GM18868 (cell line): Measurements from ENCODE around the gene MAP2K3.

Experiments
- ATAC-seq: cut with Tn5 transposase; IDR thresholded peaks from one replicate; pipeline ENCODE4 v1.9.1; 2021; ENCODE audit warnings: mild to moderate bottlenecking, moderate library complexity; ENCODE audit not compliant: unreplicated experiment

MAP2K3 gene

GRCh38 chr17:21282231-21282630, 2.3 kb upstream of the MAP2K3 start:
- ATAC-seq = no peak

- ATAC-seq = no peak
These were observed 1.7 kb upstream of the MAP2K3 start for GRCh38 chr17:21282850-21283249.

GRCh38 chr17:21283482-21284318, 811 bp upstream of the MAP2K3 start:
- ATAC-seq = peak; percentile 7

DNA sequence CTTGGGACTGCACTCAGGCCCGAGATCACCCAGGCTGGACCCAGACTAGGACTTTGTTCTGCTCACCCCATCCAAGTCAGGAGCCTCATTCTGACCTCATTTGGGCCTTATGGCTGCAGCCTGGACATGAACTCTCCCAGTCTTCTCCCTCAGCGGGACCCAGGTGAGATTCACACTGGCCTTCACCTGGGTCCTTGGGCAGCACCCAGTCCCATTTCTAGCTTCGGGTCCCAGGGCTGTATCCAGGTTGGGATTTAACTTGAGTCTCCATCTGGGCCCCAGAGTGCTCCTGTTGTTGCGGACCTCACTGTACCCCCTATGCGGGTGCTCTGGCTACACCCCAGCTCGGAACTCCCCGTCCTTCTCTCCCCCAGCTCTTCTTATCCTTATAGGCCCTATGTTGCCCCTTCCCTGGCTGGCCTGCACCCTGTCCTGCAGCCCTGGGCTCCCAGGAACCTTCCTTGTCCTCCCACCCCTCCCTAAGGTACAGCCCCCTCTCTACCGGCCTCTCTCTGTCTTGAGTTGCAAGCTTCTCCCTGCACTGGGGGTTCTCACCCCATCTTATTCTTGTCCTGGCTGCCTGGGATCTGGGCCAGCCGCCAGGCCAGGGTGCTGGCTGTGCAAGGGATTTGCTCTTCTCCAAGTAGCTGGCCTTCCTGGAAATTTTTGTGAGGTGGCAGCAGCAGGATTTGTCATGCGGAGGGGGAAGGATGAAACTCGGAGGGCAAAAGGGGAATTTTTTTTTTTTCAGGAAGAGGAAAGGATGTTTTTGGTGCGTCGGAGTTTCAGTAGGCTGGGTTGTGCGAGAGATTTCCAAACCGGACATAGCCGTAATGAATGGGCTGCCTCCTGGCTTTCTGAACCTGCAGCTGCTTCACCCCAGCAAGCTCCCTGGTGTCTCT, 904 bp downstream of the MAP2K3 start:
- ATAC-seq = no peak

DNA sequence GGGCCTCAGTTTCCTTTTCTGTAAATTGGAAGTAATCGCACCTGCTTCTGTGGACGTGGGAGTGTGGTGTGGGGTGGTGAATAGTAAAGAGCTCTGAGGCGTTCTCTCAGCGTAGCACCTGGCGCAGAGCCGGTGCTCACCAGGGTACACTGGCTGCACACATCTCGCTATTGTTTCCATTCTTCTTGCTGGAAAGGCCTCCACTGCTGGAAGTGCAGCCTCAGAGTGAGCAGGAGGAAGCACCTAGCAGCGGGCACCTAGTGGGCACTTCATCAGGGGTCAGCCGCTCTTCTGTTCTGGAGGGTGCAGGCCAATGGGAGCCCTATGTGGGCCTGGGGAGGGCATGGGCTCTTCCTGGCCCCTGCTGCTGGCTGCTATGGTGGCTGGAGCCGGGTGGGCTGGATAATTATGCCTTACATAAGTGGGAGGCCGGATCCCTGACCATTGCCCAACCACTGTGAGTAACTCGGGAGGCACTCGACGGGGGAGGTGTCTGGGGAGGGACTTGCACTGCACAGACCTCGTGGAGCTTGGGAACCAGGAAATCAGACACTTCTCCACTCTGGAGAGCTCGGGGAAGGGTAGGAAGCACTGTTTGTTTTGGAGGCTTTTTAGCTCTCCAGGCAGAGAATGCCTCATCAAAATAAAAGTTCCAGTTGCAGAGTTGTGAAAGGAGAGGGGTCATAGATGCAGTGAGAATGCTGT, 1.7 kb downstream of the MAP2K3 start:
- no peak for ATAC-seq

GRCh38 chr17:21286909-21287702, 2.6 kb downstream of the MAP2K3 start:
- ATAC-seq = no peak

GRCh38 chr17:21287703-21288449, 3.4 kb downstream of the MAP2K3 start:
- peak; percentile 40 for ATAC-seq

- ATAC-seq = peak; percentile 19
These were observed 4.1 kb downstream of the MAP2K3 start for GRCh38 chr17:21288571-21289017.

DNA sequence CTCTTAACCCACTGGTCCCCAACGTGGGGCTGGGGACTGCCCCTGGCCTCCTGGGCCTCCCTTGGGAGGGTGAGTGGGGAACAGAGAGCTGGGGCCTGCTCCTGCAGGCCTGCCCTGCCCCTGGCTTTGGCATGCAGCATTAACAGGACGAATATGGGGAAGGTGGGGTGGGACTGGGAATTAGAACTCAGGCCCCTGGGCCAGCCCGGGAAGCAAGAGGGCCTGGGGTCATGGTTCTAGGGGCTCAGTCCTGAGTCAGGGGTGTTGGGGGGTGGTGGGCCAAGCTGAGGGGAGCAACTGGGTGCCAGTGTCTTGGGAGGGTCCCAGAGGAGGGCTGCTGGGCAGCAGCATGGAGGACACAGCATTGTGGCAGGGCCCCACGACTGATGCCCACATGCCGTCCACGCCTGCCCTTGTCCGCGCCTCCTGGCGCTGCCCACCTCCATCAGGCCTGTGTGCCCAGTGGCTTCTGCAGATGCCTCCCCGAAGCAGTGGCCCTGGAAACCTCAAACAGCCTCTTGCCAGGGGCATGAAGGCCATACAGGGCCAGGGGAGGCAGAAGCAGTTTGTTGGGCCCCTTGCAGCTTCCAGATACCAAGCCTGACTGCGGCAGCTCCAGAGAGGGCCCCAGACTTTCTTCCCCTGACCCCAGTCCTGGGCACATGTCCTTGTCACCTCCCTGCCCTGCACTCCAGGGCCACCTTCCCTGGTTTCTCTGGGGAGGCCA, 4.8 kb downstream of the MAP2K3 start:
- ATAC-seq = no peak

GRCh38 chr17:21289902-21290571, 5.5 kb downstream of the MAP2K3 start:
- no peak for ATAC-seq

GRCh38 chr17:21291357-21291756, 6.8 kb downstream of the MAP2K3 start:
- ATAC-seq = no peak

- no peak for ATAC-seq
These were observed 7.4 kb downstream of the MAP2K3 start for GRCh38 chr17:21291862-21292261.

- no peak for ATAC-seq
These were observed 8.6 kb downstream of the MAP2K3 start for GRCh38 chr17:21292867-21293830.

DNA sequence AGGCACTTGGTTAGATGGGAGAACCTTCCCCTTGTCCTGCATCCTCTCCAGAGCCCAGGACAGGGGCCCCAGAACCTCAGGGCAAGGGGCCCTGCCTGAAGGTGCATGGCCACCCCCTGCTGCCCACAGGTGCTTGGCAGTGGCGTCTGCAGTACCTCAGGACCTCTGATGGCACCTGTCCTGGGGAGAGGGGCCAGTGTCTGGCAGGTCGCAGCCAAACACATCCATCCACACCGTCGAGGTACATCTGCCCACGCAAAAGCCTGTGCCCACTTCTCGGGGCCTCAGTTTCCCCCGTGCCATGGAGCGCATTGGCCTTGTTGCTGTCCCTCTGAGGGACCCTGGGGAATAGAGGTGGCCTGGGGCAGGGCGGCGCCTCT, 9.3 kb downstream of the MAP2K3 start:
- ATAC-seq = no peak

- ATAC-seq = no peak
These were observed 10.0 kb downstream of the MAP2K3 start for GRCh38 chr17:21294321-21295035.

DNA sequence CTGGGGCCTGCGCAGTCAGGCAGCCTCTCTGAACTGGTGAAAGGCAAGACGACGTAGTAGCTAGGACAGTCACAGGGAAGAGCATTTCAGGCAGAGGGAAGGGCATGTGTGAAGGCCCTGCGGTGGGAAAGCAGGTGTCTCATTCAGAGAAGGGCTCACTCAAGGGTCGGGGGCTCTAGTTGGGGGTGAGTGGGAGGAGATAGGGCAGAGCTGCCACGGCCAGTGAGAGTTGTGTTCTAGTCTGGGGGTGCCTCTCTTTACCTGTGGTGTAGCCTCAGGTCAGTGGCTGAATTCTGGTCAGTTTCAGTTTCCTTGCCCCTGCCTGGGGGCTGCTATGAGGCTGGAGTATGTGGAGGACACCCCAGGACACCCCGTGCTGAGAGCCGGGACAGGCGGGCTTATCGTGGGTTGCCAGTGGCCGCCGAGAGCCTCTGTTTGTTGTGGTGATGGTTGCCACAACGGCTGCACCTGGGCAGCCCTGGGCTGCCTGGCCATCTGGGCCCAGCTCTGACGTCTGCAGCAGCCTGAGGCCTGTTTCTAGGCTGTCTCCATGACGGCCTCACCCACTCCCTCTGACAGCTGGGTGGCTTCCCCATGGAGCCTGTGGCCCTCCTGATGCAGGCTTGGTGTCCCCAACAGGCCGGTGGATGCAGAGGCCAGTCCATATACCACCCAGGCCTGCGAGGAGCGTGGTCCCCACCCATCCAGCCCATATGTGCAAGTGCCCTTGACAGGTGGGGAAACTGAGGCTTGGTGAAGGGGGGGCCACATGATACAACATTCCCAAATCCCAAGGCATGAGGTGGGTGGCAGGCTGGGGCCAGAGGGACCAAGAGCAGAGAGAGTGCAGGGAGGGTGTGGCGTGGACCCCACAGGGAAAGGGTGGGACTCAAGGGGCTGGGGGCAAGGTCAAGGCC, 10.8 kb downstream of the MAP2K3 start:
- ATAC-seq = no peak
